GM15510 (cell line): Measurements from ENCODE around the gene RNF25.

Source experiments
- POLR2A ChIP-seq: IDR thresholded peaks from 3 replicates; pipeline ENCODE4 v1.6.1; 2011; ENCODE audit warnings: borderline replicate concordance; ENCODE audit not compliant: insufficient read length; ENCODE audit errors: extremely low read depth

The RNF25 gene

GRCh38 chr2:218648088-218648786, 23.6 kb downstream of the RNF25 start:
- TF ChIP-seq POLR2A: no peak

- no peak for TF ChIP-seq POLR2A
Observed at GRCh38 chr2:218645126-218645525, 26.7 kb downstream of the RNF25 start.

GRCh38 chr2:218644721-218645120, 27.1 kb downstream of the RNF25 start:
- TF ChIP-seq POLR2A: no peak

GRCh38 chr2:218643751-218644310, 28.0 kb downstream of the RNF25 start:
- TF ChIP-seq POLR2A: no peak

GRCh38 chr2:218642786-218643185, 29.0 kb downstream of the RNF25 start:
- no peak for TF ChIP-seq POLR2A

- TF ChIP-seq POLR2A: no peak
Observed at GRCh38 chr2:218642121-218642656, 29.6 kb downstream of the RNF25 start.

GRCh38 chr2:218638372-218638771, 33.4 kb downstream of the RNF25 start:
- TF ChIP-seq POLR2A: no peak

- no peak for TF ChIP-seq POLR2A
Observed at GRCh38 chr2:218635719-218636118, 36.1 kb downstream of the RNF25 start.

- TF ChIP-seq POLR2A: no peak
Observed at GRCh38 chr2:218631837-218632236, 40.0 kb downstream of the RNF25 start.

- no peak for TF ChIP-seq POLR2A
Observed at GRCh38 chr2:218627939-218628338, 43.9 kb downstream of the RNF25 start.

GRCh38 chr2:218626369-218626768, 45.4 kb downstream of the RNF25 start:
- TF ChIP-seq POLR2A: no peak

- no peak for TF ChIP-seq POLR2A
Observed at GRCh38 chr2:218623366-218623705, 48.5 kb downstream of the RNF25 start.

GRCh38 chr2:218622606-218623365, 49.0 kb downstream of the RNF25 start:
- TF ChIP-seq POLR2A: no peak

GRCh38 chr2:218621007-218621406, 50.8 kb downstream of the RNF25 start:
- no peak for TF ChIP-seq POLR2A

GRCh38 chr2:218618102-218618860, 53.5 kb downstream of the RNF25 start:
- TF ChIP-seq POLR2A: no peak
